Mucosa of stomach (tissue), 1 donor: ENCODE results near the gene HS3ST2.

Experiments
- H3K27me3 ChIP-seq: one replicate; pipeline ENCODE4 v1.7.0; 2013; ENCODE audit warnings: mild to moderate bottlenecking, low read length; ENCODE audit not compliant: control insufficient read depth, insufficient read depth
- H3K36me3 ChIP-seq: one replicate; pipeline ENCODE4 v1.7.0; 2013; ENCODE audit warnings: low read length; ENCODE audit not compliant: control insufficient read depth, insufficient read depth
- H3K4me1 ChIP-seq: one replicate; pipeline ENCODE4 v1.7.0; 2013; ENCODE audit warnings: mild to moderate bottlenecking, low read length; ENCODE audit not compliant: control insufficient read depth, insufficient read depth
- H3K4me3 ChIP-seq: one replicate; pipeline ENCODE4 v1.7.0; 2013; ENCODE audit warnings: low read length
- H3K9ac ChIP-seq: one replicate; pipeline ENCODE4 v1.7.0; 2013; ENCODE audit warnings: mild to moderate bottlenecking, low read length, moderate library complexity
- H3K9me3 ChIP-seq: one replicate; pipeline ENCODE4 v1.7.0; 2013; ENCODE audit warnings: mild to moderate bottlenecking, low read length, moderate library complexity; ENCODE audit not compliant: control insufficient read depth
- donor health status: Pancreatic carcinoma.

Gene HS3ST2

GRCh38 chr16:22813948-22814710 is at the start of gene HS3ST2:
TSS of gene HS3ST2 (plus strand) at chr16:22814162. CDS start at chr16:22814611, 449 bp downstream.
- no peaks in the 10 kb centered on the region for H3K9me3 ChIP-seq
- peaks cover 7% of the 10 kb centered on the region for H3K4me1 ChIP-seq
- H3K27me3 ChIP-seq = peaks cover 27% of the 10 kb centered on the region
- H3K4me3 ChIP-seq = no peak within 1 kb of the TSS
- H3K36me3 ChIP-seq = no peaks in the 10 kb centered on the region
- H3K9ac ChIP-seq = no peak within 1 kb of the TSS

- Histone ChIP-seq H3K9ac (no peak overlapping the region), H3K4me3 (no peak overlapping the region), H3K27me3 (no peaks in the 10 kb centered on the region), H3K4me1 (no peaks in the 10 kb centered on the region), H3K9me3 (no peaks in the 10 kb centered on the region), H3K36me3 (no peaks in the 10 kb centered on the region)
These were observed 49.2 kb upstream of the HS3ST2 start for GRCh38 chr16:22764662-22765327.

- no peaks in the 10 kb centered on the region for H3K36me3 ChIP-seq
These were observed 48.5 kb upstream of the HS3ST2 start for GRCh38 chr16:22765479-22765878.

GRCh38 chr16:22770866-22771265 is 43.1 kb upstream of the HS3ST2 start:
- Histone ChIP-seq H3K36me3 (no peaks in the 10 kb centered on the region), H3K4me1 (no peaks in the 10 kb centered on the region), H3K9ac (no peak overlapping the region), H3K4me3 (no peak overlapping the region), H3K9me3 (no peaks in the 10 kb centered on the region), H3K27me3 (no peaks in the 10 kb centered on the region)

More at GRCh38 chr16:22765479-22765878, 48.5 kb upstream of the HS3ST2 start:
- H3K9ac ChIP-seq = no peak overlapping the region
- no peak overlapping the region for H3K4me3 ChIP-seq
- H3K27me3 ChIP-seq = no peaks in the 10 kb centered on the region
- H3K4me1 ChIP-seq = no peaks in the 10 kb centered on the region
- H3K9me3 ChIP-seq = no peaks in the 10 kb centered on the region

GRCh38 chr16:22771551-22771950 is 42.4 kb upstream of the HS3ST2 start:
- no peaks in the 10 kb centered on the region for H3K27me3 ChIP-seq

GRCh38 chr16:22775220-22775922 is 38.6 kb upstream of the HS3ST2 start:
- Histone ChIP-seq H3K9ac (no peak overlapping the region), H3K9me3 (no peaks in the 10 kb centered on the region), H3K4me3 (no peak overlapping the region), H3K4me1 (no peaks in the 10 kb centered on the region), H3K36me3 (no peaks in the 10 kb centered on the region), H3K27me3 (no peaks in the 10 kb centered on the region)

More at GRCh38 chr16:22771551-22771950, 42.4 kb upstream of the HS3ST2 start:
- Histone ChIP-seq H3K36me3 (no peaks in the 10 kb centered on the region), H3K9ac (no peak overlapping the region), H3K4me1 (no peaks in the 10 kb centered on the region), H3K9me3 (no peaks in the 10 kb centered on the region), H3K4me3 (no peak overlapping the region)

- Histone ChIP-seq H3K9me3 (no peaks in the 10 kb centered on the region), H3K27me3 (no peaks in the 10 kb centered on the region), H3K4me1 (no peaks in the 10 kb centered on the region), H3K4me3 (no peak overlapping the region), H3K36me3 (no peaks in the 10 kb centered on the region), H3K9ac (no peak overlapping the region)
These were observed 32.5 kb upstream of the HS3ST2 start for GRCh38 chr16:22781480-22781879.

- H3K4me3 ChIP-seq = no peak overlapping the region
- no peaks in the 10 kb centered on the region for H3K27me3 ChIP-seq
- H3K9me3 ChIP-seq = no peaks in the 10 kb centered on the region
- H3K9ac ChIP-seq = no peak overlapping the region
- no peaks in the 10 kb centered on the region for H3K36me3 ChIP-seq
- no peaks in the 10 kb centered on the region for H3K4me1 ChIP-seq
These were observed 31.6 kb upstream of the HS3ST2 start for GRCh38 chr16:22782314-22782713.

GRCh38 chr16:22784690-22785214 is 29.2 kb upstream of the HS3ST2 start:
- Histone ChIP-seq H3K27me3 (no peaks in the 10 kb centered on the region), H3K4me3 (no peak overlapping the region), H3K36me3 (no peaks in the 10 kb centered on the region), H3K9ac (no peak overlapping the region), H3K9me3 (no peaks in the 10 kb centered on the region), H3K4me1 (no peaks in the 10 kb centered on the region)

- Histone ChIP-seq H3K9ac (no peak overlapping the region), H3K27me3 (no peaks in the 10 kb centered on the region), H3K36me3 (no peaks in the 10 kb centered on the region), H3K4me1 (no peaks in the 10 kb centered on the region), H3K9me3 (no peaks in the 10 kb centered on the region), H3K4me3 (no peak overlapping the region)
These were observed 28.4 kb upstream of the HS3ST2 start for GRCh38 chr16:22785552-22785951.

- H3K4me3 ChIP-seq = no peak overlapping the region
These were observed 27.7 kb upstream of the HS3ST2 start for GRCh38 chr16:22786284-22786683.

GRCh38 chr16:22786691-22787090 is 27.3 kb upstream of the HS3ST2 start:
- no peaks in the 10 kb centered on the region for H3K4me1 ChIP-seq
- no peaks in the 10 kb centered on the region for H3K36me3 ChIP-seq
- H3K9me3 ChIP-seq = no peaks in the 10 kb centered on the region
- no peaks in the 10 kb centered on the region for H3K27me3 ChIP-seq
- H3K9ac ChIP-seq = no peak overlapping the region
- H3K4me3 ChIP-seq = no peak overlapping the region

More at GRCh38 chr16:22786284-22786683, 27.7 kb upstream of the HS3ST2 start:
- H3K9ac ChIP-seq = no peak overlapping the region
- H3K27me3 ChIP-seq = no peaks in the 10 kb centered on the region
- H3K36me3 ChIP-seq = no peaks in the 10 kb centered on the region
- H3K9me3 ChIP-seq = no peaks in the 10 kb centered on the region
- no peaks in the 10 kb centered on the region for H3K4me1 ChIP-seq
